Uterus (tissue), 2 donors: ENCODE data around the gene TUBB1.

Experiments used
- POLR2A ChIP-seq, 2 donors: fragments of 450-650 bp; IDR thresholded peaks; one replicate each; pipeline ENCODE4 v1.6.1; 2016; ENCODE audit warnings: antibody characterized with exemption in 2 of 2, mild to moderate bottlenecking in 1 of 2, moderate library complexity in 1 of 2
- TF ChIP-seq, protein P1 (sequence below), 4 experiments: fragments of 200-600 bp in 2 of 4; fragments of 450-650 bp in 2 of 4; sonication (generic) in 2 of 4; IDR thresholded peaks; one replicate each; pipeline ENCODE4 v1.5.1; 2016 to 2019; ENCODE audit warnings: antibody characterized with exemption in 4 of 4, mild to moderate bottlenecking in 2 of 4, moderate library complexity in 1 of 4

DNA sequence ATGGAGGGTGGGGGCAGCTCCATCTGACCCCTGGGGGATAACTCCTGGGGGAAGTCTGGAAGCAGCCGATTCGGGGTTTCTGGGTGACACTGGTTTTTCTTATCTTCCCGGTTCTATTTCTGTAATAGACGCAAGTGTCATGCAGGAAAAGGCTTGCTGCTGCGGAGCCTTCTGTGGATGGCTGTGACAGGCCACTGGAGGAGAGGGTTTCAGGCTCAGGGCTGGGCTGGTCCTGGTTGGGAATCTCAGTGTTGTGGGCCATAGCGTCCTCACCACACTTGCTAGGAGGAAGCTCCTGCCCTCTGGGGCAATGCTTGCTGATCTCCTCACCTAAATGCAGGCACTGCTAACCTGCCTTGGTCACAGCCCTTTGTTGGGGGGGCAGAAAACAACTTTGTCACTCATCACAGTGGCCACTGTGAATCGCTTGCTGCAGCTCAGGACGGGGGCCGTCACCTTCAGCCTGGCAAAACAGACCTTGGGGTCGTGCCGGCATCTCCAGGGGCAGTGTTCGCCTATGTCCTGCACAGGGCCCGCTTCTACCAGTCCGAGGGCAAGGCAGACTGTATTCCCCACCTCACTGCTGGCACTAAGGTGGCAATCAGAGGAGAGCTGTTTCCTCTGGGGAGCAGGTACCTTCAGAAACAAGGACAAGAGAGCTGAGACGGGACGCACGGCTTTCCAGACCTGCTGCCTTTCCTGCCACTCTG, 4.4 kb upstream of the TUBB1 start:
- TF ChIP-seq, protein P1, sequence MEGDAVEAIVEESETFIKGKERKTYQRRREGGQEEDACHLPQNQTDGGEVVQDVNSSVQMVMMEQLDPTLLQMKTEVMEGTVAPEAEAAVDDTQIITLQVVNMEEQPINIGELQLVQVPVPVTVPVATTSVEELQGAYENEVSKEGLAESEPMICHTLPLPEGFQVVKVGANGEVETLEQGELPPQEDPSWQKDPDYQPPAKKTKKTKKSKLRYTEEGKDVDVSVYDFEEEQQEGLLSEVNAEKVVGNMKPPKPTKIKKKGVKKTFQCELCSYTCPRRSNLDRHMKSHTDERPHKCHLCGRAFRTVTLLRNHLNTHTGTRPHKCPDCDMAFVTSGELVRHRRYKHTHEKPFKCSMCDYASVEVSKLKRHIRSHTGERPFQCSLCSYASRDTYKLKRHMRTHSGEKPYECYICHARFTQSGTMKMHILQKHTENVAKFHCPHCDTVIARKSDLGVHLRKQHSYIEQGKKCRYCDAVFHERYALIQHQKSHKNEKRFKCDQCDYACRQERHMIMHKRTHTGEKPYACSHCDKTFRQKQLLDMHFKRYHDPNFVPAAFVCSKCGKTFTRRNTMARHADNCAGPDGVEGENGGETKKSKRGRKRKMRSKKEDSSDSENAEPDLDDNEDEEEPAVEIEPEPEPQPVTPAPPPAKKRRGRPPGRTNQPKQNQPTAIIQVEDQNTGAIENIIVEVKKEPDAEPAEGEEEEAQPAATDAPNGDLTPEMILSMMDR (IDR thresholded peaks at IDR 0.05) = no peak
- no peak for TF ChIP-seq POLR2A (IDR thresholded peaks at IDR 0.05)
